Mesendoderm (in vitro differentiated cells): ENCODE results near the gene FUS.
"Not testable (repeated sequence)": the region's sequence is repeated elsewhere in the genome, so short reads cannot be mapped to it uniquely, and the experiment has no call there.

Experiments used
- DNase-seq: peaks from one replicate; pipeline ENCODE4 v3.0.0; 2013
- H2AK5ac ChIP-seq: 2 replicates; pipeline ENCODE4 v1.6.1; 2013; ENCODE audit warnings: low read length, inconsistent platforms
- H2BK120ac ChIP-seq: 2 replicates; pipeline ENCODE4 v1.6.1; 2013; ENCODE audit warnings: low read depth, mild to moderate bottlenecking, low read length, moderate library complexity, mixed read lengths
- H2BK15ac ChIP-seq: replicated peaks from 2 replicates; pipeline ENCODE4 v1.6.1; 2013; ENCODE audit warnings: low read depth, mild to moderate bottlenecking, moderate library complexity
- H2BK5ac ChIP-seq: 2 replicates; pipeline ENCODE4 v1.6.1; 2013; ENCODE audit warnings: low read length, inconsistent platforms
- H3K18ac ChIP-seq: 2 replicates; pipeline ENCODE4 v1.6.1; 2013; ENCODE audit warnings: mild to moderate bottlenecking, low read length, mixed read lengths
- H3K23ac ChIP-seq: one replicate; pipeline ENCODE4 v1.6.1; 2013; ENCODE audit warnings: low read length
- H3K27ac ChIP-seq: 2 replicates; pipeline ENCODE4 v1.5.1; 2013; ENCODE audit warnings: low read depth, mild to moderate bottlenecking, inconsistent platforms, low read length, moderate library complexity
- H3K27me3 ChIP-seq: 2 replicates; pipeline ENCODE4 v1.6.1; 2013; ENCODE audit warnings: low read length, control low read depth, mild to moderate bottlenecking, inconsistent platforms; ENCODE audit not compliant: insufficient read depth, poor library complexity
- H3K36me3 ChIP-seq: 2 replicates; pipeline ENCODE4 v1.6.1; 2013; ENCODE audit warnings: low read length, inconsistent platforms; ENCODE audit not compliant: control insufficient read depth, insufficient read depth
- H3K4ac ChIP-seq: one replicate; pipeline ENCODE4 v1.6.1; 2013; ENCODE audit warnings: low read depth, mild to moderate bottlenecking, low read length, moderate library complexity
- H3K4me1 ChIP-seq: 2 replicates; pipeline ENCODE4 v1.6.1; 2013; ENCODE audit warnings: low read depth, low read length, inconsistent platforms; ENCODE audit not compliant: control insufficient read depth
- H3K4me2 ChIP-seq: 2 replicates; pipeline ENCODE4 v1.6.1; 2013; ENCODE audit warnings: low read length
- H3K4me3 ChIP-seq: 2 replicates; pipeline ENCODE4 v1.5.1; 2013; ENCODE audit warnings: mild to moderate bottlenecking, low read length
- H3K56ac ChIP-seq: one replicate; pipeline ENCODE4 v1.6.1; 2013; ENCODE audit warnings: low read length
- H3K79me1 ChIP-seq: 2 replicates; pipeline ENCODE4 v1.6.1; 2013; ENCODE audit warnings: low read length, inconsistent platforms
- H3K79me2 ChIP-seq: 2 replicates; pipeline ENCODE4 v1.6.1; 2013; ENCODE audit warnings: mild to moderate bottlenecking, low read length; ENCODE audit not compliant: control insufficient read depth, insufficient read depth
- H3K9ac ChIP-seq: 2 replicates; pipeline ENCODE4 v1.6.1; 2013; ENCODE audit warnings: low read length, inconsistent platforms
- H4K5ac ChIP-seq: one replicate; pipeline ENCODE4 v1.6.1; 2013; ENCODE audit warnings: low read length
- H4K8ac ChIP-seq: one replicate; pipeline ENCODE4 v1.6.1; 2013; ENCODE audit warnings: low read depth, mild to moderate bottlenecking, control low read depth, low read length, moderate library complexity
- WGBS: extraction: QIAGEN DNeasy Blood & Tissue Kit; methylation state at CpG from one replicate; pipeline ENCODE4 v1.1.7; 2013; ENCODE audit warnings: low lambda C conversion rate, missing lambda C conversion rate; ENCODE audit not compliant: insufficient coverage; ENCODE audit errors: extremely low coverage; 5-methylcytosine and 5-hydroxymethylcytosine counted together

The FUS gene

DNA sequence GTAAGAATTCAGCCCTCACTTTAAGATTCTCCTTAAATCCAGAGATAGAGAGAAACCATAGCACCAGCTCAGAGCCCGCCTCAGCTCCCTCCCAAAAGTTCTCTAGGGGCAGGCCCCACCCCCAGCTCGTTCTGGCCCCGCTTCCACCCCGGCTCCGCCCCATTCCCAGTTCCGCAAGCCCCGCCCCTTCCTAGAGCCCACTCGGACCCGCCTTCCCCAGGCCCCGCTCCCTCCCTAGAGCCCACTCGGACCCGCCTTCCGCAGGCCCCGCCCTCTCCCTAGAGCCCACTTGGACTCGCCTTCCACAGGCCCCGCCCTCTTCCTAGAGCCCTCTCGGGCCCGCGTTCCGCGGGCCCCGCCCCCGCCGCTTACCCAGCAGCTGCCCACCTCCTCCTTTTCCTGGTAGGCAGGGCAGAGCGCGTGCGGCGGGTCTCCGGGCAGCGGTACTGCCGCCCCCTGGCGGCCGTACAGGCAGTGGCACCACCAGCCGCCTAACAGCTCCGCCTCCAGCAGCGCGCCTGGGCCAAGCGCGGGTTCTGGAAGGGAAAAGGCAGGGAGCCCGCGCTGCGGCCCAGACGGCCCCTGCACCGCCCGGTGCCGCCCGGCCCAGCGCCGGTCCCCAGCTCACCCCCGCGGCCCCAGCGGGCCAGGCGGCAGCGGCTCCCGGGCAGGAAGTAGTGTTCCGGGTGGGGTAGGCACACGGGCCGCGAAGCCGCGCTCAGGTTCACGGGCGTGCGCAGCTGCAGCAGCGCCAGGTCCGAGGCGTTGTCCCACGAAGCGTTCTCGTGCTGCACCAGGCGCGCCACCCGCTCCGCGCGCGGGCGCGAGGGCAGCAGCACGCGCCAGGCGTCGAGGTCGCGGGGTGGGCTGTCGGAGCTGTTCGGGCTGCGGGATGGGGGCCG is 37.6 kb upstream of the FUS start:
- no peaks in the 10 kb centered on the region for H3K27me3 ChIP-seq
- no peak overlapping the region for H2BK5ac ChIP-seq
- peaks cover 14% of the 10 kb centered on the region for H3K4me1 ChIP-seq
- H3K23ac ChIP-seq: no peak overlapping the region
- no peak overlapping the region for H2BK120ac ChIP-seq
- H3K9ac ChIP-seq: peak overlapping the region; percentile 80
- H3K4me2 ChIP-seq: peak overlapping the region; percentile 80
- H4K8ac ChIP-seq: no peak overlapping the region
- peak overlapping the region; percentile 93 for H3K56ac ChIP-seq
- H3K4me3 ChIP-seq: no peak overlapping the region
- peak; percentile 99 for DNase-seq
- H3K4ac ChIP-seq: no peak overlapping the region
- no peaks in the 10 kb centered on the region for H3K36me3 ChIP-seq
- no peak overlapping the region for H4K5ac ChIP-seq
- no peak overlapping the region for H2BK15ac ChIP-seq
- peak overlapping the region; percentile 60 for H3K27ac ChIP-seq
- H3K18ac ChIP-seq: peak overlapping the region; percentile 94
- no peaks in the 10 kb centered on the region for H3K79me2 ChIP-seq
- no peak overlapping the region for H2AK5ac ChIP-seq
- H3K79me1 ChIP-seq: no peaks in the 10 kb centered on the region
- no CpG with 5 or more reads among the region's 89 CpGs for WGBS

DNA sequence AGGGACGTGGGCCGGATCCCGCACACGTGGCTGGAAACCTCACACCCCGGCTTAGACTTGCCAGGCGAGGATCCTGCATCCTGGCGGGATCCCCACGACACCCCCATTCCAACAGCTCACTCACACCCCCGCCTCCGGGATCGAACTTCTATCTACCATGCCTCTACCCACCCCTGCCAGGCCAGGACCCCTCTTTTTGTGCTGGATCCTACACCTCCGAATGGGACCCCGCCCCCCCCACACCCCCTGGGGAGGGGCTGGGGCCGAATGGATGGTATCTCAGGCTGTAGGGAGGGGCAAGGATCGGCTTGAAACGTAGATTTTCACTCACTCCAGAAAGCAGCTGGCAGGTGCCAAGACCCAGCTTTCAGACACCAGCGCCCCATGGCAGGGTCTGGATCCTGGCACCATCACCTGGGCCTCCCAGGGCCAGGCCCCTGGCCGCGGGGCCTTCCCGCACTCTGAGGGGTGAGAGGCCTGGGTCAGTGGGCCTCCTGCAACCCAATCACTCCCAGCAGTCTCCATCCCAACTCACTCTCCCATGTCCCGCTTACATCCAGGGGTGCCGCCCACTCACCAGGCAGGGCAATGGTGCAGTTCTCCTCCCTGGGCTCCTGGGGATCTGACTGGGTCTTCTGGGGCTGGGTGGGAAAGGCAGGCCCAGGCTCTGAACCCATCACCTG is 36.8 kb upstream of the FUS start:
- Histone ChIP-seq H3K4ac (no peak overlapping the region), H3K4me2 (no peak overlapping the region), H2BK5ac (no peak overlapping the region), H3K79me1 (no peaks in the 10 kb centered on the region), H3K79me2 (no peaks in the 10 kb centered on the region), H2BK120ac (no peak overlapping the region), H3K56ac (peak overlapping the region; percentile 93), H3K27ac (no peak overlapping the region), H3K4me3 (no peak overlapping the region), H2AK5ac (no peak overlapping the region), H4K8ac (no peak overlapping the region), H3K4me1 (peaks cover 14% of the 10 kb centered on the region), H3K9ac (peak overlapping the region; percentile 80), H3K18ac (peak overlapping the region; percentile 94), H3K23ac (no peak overlapping the region), H3K27me3 (peaks cover 3% of the 10 kb centered on the region), H3K36me3 (no peaks in the 10 kb centered on the region), H4K5ac (no peak overlapping the region), H2BK15ac (no peak overlapping the region)
- WGBS: no CpG with 5 or more reads among the region's 22 CpGs
- DNase-seq: no peak

DNA sequence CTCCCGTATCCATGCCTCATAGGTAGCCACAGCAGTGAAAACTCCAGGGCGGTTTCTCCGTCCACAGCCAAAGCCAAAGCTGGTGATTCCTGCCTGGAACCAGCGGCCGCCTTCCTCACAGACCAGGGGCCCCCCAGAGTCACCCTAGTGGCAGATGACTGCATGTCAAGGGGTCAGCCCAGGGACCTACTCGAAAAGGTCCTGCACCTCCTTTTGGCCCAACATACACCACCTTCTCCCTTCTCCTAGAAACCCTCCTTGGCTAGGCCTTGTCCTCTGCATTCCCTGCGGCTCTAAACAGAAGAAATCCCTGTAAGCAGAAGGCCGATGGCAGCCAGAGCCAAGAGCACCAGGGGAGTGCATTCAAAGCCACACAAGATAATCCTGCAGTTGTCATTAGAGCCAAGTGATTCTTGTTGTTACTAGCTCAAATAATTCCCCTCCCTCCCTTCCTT is 36.2 kb upstream of the FUS start:
- H2BK15ac ChIP-seq: no peak overlapping the region
- H3K4me2 ChIP-seq: no peak overlapping the region
- no peak overlapping the region for H3K27ac ChIP-seq
- no peak overlapping the region for H2AK5ac ChIP-seq
- no peak overlapping the region for H4K8ac ChIP-seq
- no peaks in the 10 kb centered on the region for H3K36me3 ChIP-seq
- no peak overlapping the region for H2BK5ac ChIP-seq
- H3K79me1 ChIP-seq: no peaks in the 10 kb centered on the region
- H3K9ac ChIP-seq: no peak overlapping the region
- H3K18ac ChIP-seq: no peak overlapping the region
- no peak overlapping the region for H3K23ac ChIP-seq
- H3K4me1 ChIP-seq: peaks cover 9% of the 10 kb centered on the region
- peaks cover 3% of the 10 kb centered on the region for H3K27me3 ChIP-seq
- WGBS: no CpG with 5 or more reads among the region's 8 CpGs
- DNase-seq: no peak
- H2BK120ac ChIP-seq: no peak overlapping the region
- no peak overlapping the region for H3K56ac ChIP-seq
- H4K5ac ChIP-seq: no peak overlapping the region
- no peak overlapping the region for H3K4me3 ChIP-seq
- H3K79me2 ChIP-seq: no peaks in the 10 kb centered on the region
- no peak overlapping the region for H3K4ac ChIP-seq

DNA sequence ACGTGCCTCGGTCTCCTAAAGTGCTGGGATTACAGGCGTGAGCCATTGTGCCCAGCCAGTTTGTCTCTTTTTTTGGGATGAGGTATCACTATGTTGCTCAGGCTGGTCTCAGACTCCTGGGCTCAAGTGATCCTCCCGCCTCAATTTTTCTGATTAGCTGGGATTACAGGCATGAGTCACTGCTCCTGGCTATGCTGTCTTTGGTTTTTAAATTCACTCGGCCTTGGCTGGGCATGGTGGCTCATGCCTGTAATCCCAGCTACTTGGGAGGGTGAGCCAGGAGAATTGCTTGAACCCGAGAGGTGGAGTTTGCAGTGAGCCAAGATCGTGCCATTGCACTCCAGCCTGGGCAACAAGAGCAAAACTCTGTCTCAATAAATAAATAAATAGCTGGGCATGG is 35.5 kb upstream of the FUS start:
- DNase-seq, H3K79me1 ChIP-seq, H3K9ac ChIP-seq, H3K27ac ChIP-seq, H3K79me2 ChIP-seq, H2BK15ac ChIP-seq, H3K23ac ChIP-seq, H2AK5ac ChIP-seq, H2BK5ac ChIP-seq, H3K27me3 ChIP-seq, H4K8ac ChIP-seq, H2BK120ac ChIP-seq, H3K4me1 ChIP-seq, H3K4ac ChIP-seq, H3K56ac ChIP-seq, H3K4me3 ChIP-seq, H3K4me2 ChIP-seq, H3K36me3 ChIP-seq, H3K18ac ChIP-seq, H4K5ac ChIP-seq: not testable (repeated sequence)
- no CpG with 5 or more reads among the region's 7 CpGs for WGBS

DNA sequence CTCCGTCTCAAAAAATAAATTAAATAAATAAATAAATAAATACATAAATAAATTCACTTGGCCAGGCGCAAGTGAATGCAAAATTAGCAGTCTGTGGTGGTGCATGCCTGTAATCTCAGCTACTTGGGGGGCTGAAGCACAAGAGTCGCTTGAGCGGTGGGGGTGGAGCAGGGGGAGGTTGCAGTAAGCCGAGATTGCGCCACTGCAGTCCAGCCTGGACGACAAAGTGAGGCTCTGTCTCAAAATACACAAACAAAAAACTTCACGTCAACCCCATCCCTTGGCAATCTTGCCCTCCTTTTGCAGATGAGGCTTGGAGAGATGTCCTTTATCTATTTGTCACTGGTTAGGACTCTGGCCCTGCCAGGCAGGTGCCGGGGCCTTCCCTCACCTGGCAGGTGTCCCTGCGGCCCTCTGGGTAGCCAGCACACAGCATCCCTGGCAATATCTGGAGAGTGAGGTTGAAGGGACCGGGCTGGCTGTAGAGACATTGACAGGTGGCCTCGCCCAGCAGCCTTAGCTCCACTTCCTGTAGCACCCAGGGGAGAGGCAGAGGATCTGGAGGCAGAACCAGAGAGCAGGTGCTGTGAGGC is 34.4 kb upstream of the FUS start:
- no peak overlapping the region for H2AK5ac ChIP-seq

More for the DNA sequence above, 34.4 kb upstream of the FUS start:
- H3K27ac ChIP-seq: no peak overlapping the region
- no peak overlapping the region for H3K4me2 ChIP-seq
- no peak overlapping the region for H3K56ac ChIP-seq
- H3K4me1 ChIP-seq: peaks cover 3% of the 10 kb centered on the region
- no peak overlapping the region for H4K8ac ChIP-seq
- no peaks in the 10 kb centered on the region for H3K79me2 ChIP-seq
- no peak overlapping the region for H3K23ac ChIP-seq
- no peak overlapping the region for H3K4me3 ChIP-seq
- no peaks in the 10 kb centered on the region for H3K79me1 ChIP-seq
- no peak overlapping the region for H4K5ac ChIP-seq
- H3K9ac ChIP-seq: no peak overlapping the region
- no peak overlapping the region for H2BK5ac ChIP-seq
- H3K18ac ChIP-seq: no peak overlapping the region
- no peak overlapping the region for H2BK120ac ChIP-seq
- no CpG with 5 or more reads among the region's 12 CpGs for WGBS
- peaks cover 3% of the 10 kb centered on the region for H3K27me3 ChIP-seq
- H2BK15ac ChIP-seq: no peak overlapping the region
- no peak for DNase-seq
- no peak overlapping the region for H3K4ac ChIP-seq
- H3K36me3 ChIP-seq: no peaks in the 10 kb centered on the region
